ENCODE measurements around the gene CDH13.

DNA sequence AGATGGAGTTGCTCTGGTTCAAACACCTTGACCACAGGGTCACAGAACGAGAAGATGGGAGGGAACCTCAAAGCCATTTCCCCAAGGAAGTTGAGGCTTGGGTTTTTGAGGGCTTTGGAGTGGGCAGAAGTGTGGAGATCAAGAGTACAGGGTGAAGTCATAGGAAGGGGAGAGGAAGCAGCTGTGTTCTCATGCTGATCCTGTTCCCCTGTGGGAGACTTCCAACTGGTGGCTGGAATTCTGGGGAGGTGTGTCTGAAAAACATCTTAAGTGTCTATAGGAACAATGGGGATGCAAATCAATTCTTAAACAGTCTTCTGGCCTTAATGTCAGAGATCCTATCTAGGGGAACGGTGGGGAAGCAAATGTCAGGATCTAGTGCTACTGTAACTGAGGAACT lies 1142.2 kb downstream of the CDH13 start:
- TF ChIP-seq, protein P1, sequence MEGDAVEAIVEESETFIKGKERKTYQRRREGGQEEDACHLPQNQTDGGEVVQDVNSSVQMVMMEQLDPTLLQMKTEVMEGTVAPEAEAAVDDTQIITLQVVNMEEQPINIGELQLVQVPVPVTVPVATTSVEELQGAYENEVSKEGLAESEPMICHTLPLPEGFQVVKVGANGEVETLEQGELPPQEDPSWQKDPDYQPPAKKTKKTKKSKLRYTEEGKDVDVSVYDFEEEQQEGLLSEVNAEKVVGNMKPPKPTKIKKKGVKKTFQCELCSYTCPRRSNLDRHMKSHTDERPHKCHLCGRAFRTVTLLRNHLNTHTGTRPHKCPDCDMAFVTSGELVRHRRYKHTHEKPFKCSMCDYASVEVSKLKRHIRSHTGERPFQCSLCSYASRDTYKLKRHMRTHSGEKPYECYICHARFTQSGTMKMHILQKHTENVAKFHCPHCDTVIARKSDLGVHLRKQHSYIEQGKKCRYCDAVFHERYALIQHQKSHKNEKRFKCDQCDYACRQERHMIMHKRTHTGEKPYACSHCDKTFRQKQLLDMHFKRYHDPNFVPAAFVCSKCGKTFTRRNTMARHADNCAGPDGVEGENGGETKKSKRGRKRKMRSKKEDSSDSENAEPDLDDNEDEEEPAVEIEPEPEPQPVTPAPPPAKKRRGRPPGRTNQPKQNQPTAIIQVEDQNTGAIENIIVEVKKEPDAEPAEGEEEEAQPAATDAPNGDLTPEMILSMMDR (IDR thresholded peaks at IDR 0.05; ENCODE audit: poor library complexity): no peak
- no peak for TF ChIP-seq EZH2phosphoT487 (IDR thresholded peaks at IDR 0.05; ENCODE audit: low read depth, severe bottlenecking, unreplicated experiment)

All from hepatocyte (in vitro differentiated cells).